Liver (tissue), 3 donors: ENCODE results near the gene SLC6A8.

Experiments used
- ATF3 ChIP-seq: IDR thresholded peaks from 2 replicates; pipeline ENCODE4 v1.6.1; 2016; ENCODE audit warnings: antibody characterized with exemption
- CTCF ChIP-seq: fragments of 150-350 bp; IDR thresholded peaks from 2 replicates; pipeline ENCODE4 v1.5.1; 2017; ENCODE audit warnings: improper control_type of control experiment, low read depth, low read length; ENCODE audit not compliant: missing input control
- EGR1 ChIP-seq, 2 donors: IDR thresholded peaks; 2 replicates each; pipeline ENCODE4 v1.6.1; 2016 to 2018; ENCODE audit warnings: antibody characterized with exemption in 2 of 2, low read depth in 2 of 2
- FOXA1 ChIP-seq: IDR thresholded peaks from 2 replicates; pipeline ENCODE4 v1.6.1; 2016; ENCODE audit warnings: antibody characterized with exemption
- HNF4G ChIP-seq: IDR thresholded peaks from 2 replicates; pipeline ENCODE4 v1.6.1; 2016; ENCODE audit warnings: antibody characterized with exemption
- MAX ChIP-seq: IDR thresholded peaks from 2 replicates; pipeline ENCODE4 v1.6.1; 2016; ENCODE audit warnings: antibody characterized with exemption
- RAD21 ChIP-seq, 2 donors: IDR thresholded peaks; 2 replicates each; pipeline ENCODE4 v1.6.1; 2016; ENCODE audit warnings: antibody characterized with exemption in 2 of 2, mild to moderate bottlenecking in 2 of 2
- REST ChIP-seq: IDR thresholded peaks from 2 replicates; pipeline ENCODE4 v1.6.1; 2016; ENCODE audit warnings: antibody characterized with exemption, mild to moderate bottlenecking
- TAF1 ChIP-seq: conservative IDR thresholded peaks from 2 replicates; pipeline ENCODE4 v1.6.1; 2016; ENCODE audit warnings: antibody characterized with exemption, mild to moderate bottlenecking
- YY1 ChIP-seq: IDR thresholded peaks from 2 replicates; pipeline ENCODE4 v1.6.1; 2016; ENCODE audit warnings: antibody characterized with exemption, mild to moderate bottlenecking
- donor health status: healthy.
- donor health status: healthy.

- TF ChIP-seq CTCF (no peak), EGR1 (IDR thresholded peaks at IDR 0.05; ENCODE audit: low read depth in 2 of 2) (no peak), TAF1 (no peak), REST (no peak), ATF3 (no peak), HNF4G (no peak), RAD21 (IDR thresholded peaks at IDR 0.05) (no peak), FOXA1 (no peak), MAX (no peak), YY1 (no peak)
These were observed 780 bp downstream of the SLC6A8 start for GRCh38 chrX:153688506-153688905.
